HCT116 (cell line): Measurements from ENCODE around the gene ATP6V1A. TPM values are rescaled to one million over a fixed set of nuclear protein-coding genes. Genes with fewer than 3 reads are reported as not detected.

ENCODE experiments used
- ATAC-seq: fragments of 200-7000 bp; cut with Tn5 transposase; 2 replicates; pipeline ENCODE4 v1.9.1; 2020; ENCODE audit warnings: mild to moderate bottlenecking, moderate library complexity
- BruUV-seq: library from RNA; stranded (reverse); fragments of 400-500 nt; replicated peaks from 2 replicates; lab custom pipeline; 2021; lab: Mats Ljungman, UMichigan
- CTCF ChIA-PET: fragments of 300-600 bp; sonication (Branson Sonifier 250); formaldehyde crosslinking; loops from one replicate; lab custom pipeline; 2021; ENCODE audit warnings: antibody characterized with exemption; lab: Charles Lee
- POLR2A ChIA-PET: fragments of 300-600, 350-600 bp; sonication (Branson Sonifier 250); formaldehyde crosslinking; loops from one replicate; lab custom pipeline; 2021; ENCODE audit warnings: antibody characterized with exemption; lab: Charles Lee
- RAD21 ChIA-PET, 2 experiments: fragments of 300-600 bp; sonication (Branson Sonifier 250); formaldehyde crosslinking; loops; one replicate each; lab custom pipeline; 2023; ENCODE audit warnings: low total read pairs in 2 of 2; ENCODE audit not compliant: uncharacterized antibody in 2 of 2, unreplicated experiment in 2 of 2, low non-redundant PET in 1 of 2; lab: Charles Lee
- DNase-seq: peaks from one replicate; pipeline ENCODE4 v3.0.0-alpha.2; 2010; ENCODE audit warnings: low read depth, low spot score
- H2AFZ ChIP-seq: fragments of 200-600 bp; shearing (Covaris generic), sonication (generic); 2 replicates; pipeline ENCODE4 v1.6.1; 2017; ENCODE audit warnings: low read depth, mixed run types, mixed read lengths, antibody characterized with exemption, low read length; ENCODE audit not compliant: poor library complexity, severe bottlenecking
- H3K27ac ChIP-seq: 2 replicates; pipeline ENCODE4 v1.5.1; 2012; ENCODE audit warnings: low read depth, low read length
- H3K27me3 ChIP-seq: fragments of 200-600 bp; sonication (generic); 2 replicates; pipeline ENCODE4 v1.6.1; 2016; ENCODE audit warnings: mixed run types, low read length, mixed read lengths; ENCODE audit not compliant: insufficient read depth
- H3K36me3 ChIP-seq, 2 experiments: fragments of 200-500 bp in 1 of 2; fragments of 200-600 bp in 1 of 2; sonication (Bioruptor generic) in 1 of 2; sonication (generic) in 1 of 2; 2 replicates each; pipeline versions ENCODE4 v1.5.1 to v1.6.1; 2014 to 2016; ENCODE audit warnings: low read length in 2 of 2, inconsistent platforms in 1 of 2, mixed read lengths in 1 of 2, mixed run types in 1 of 2; ENCODE audit not compliant: insufficient read depth in 2 of 2, control insufficient read depth in 1 of 2
- H3K4me1 ChIP-seq, 2 experiments: fragments of 200-600 bp in 1 of 2; sonication (generic) in 1 of 2; 2 replicates each; pipeline versions ENCODE4 v1.5.1 to v1.6.1; 2012 to 2017; ENCODE audit warnings: low read length in 2 of 2, inconsistent platforms in 1 of 2, mild to moderate bottlenecking in 1 of 2, mixed read lengths in 1 of 2, mixed run types in 1 of 2, moderate library complexity in 1 of 2; ENCODE audit not compliant: insufficient read depth in 2 of 2, control insufficient read depth in 1 of 2
- H3K4me2 ChIP-seq: fragments of 200-600 bp; sonication (generic); 2 replicates; pipeline ENCODE4 v1.6.1; 2017; ENCODE audit warnings: mixed run types, low read length, mixed read lengths
- H3K4me3 ChIP-seq, 2 experiments: fragments of 200-600 bp in 1 of 2; sonication (generic) in 1 of 2; replicated peaks in 1 of 2; 2 replicates each; pipeline ENCODE4 v1.5.1; 2011 to 2016; ENCODE audit warnings: low read length in 2 of 2, control low read depth in 1 of 2, low read depth in 1 of 2, mild to moderate bottlenecking in 1 of 2, mixed read lengths in 1 of 2, mixed run types in 1 of 2
- H3K79me2 ChIP-seq: fragments of 200-600 bp; sonication (generic); 2 replicates; pipeline ENCODE4 v1.6.1; 2017; ENCODE audit warnings: mild to moderate bottlenecking, mixed run types, low read length, moderate library complexity, mixed read lengths; ENCODE audit not compliant: insufficient read depth
- H3K9ac ChIP-seq: fragments of 200-600 bp; sonication (generic); 2 replicates; pipeline ENCODE4 v1.6.1; 2016; ENCODE audit warnings: low read length, mixed read lengths
- H3K9me2 ChIP-seq: fragments of 200-600 bp; sonication (generic), shearing (Covaris generic); 2 replicates; pipeline ENCODE4 v1.6.1; 2017; ENCODE audit warnings: mixed run types, mild to moderate bottlenecking, moderate library complexity; ENCODE audit not compliant: insufficient read depth
- H3K9me3 ChIP-seq, 2 experiments: fragments of 200-500 bp in 1 of 2; fragments of 200-600 bp in 1 of 2; sonication (Bioruptor generic) in 1 of 2; sonication (generic) in 1 of 2; 2 replicates each; pipeline ENCODE4 v1.6.1; 2014 to 2017; ENCODE audit warnings: low read length in 2 of 2, mixed read lengths in 2 of 2, inconsistent platforms in 1 of 2, low read depth in 1 of 2, mild to moderate bottlenecking in 1 of 2, mixed run types in 1 of 2, moderate library complexity in 1 of 2; ENCODE audit not compliant: control insufficient read depth in 1 of 2, insufficient read depth in 1 of 2
- H4K20me1 ChIP-seq: fragments of 200-600 bp; sonication (generic), shearing (Covaris generic); 2 replicates; pipeline ENCODE4 v1.6.1; 2017; ENCODE audit warnings: mixed run types, mild to moderate bottlenecking, moderate library complexity; ENCODE audit not compliant: insufficient read depth
- CBX3 ChIP-seq: IDR thresholded peaks from 2 replicates; pipeline ENCODE4 v1.6.1; 2012; ENCODE audit warnings: low read depth
- CEBPB ChIP-seq: IDR thresholded peaks from 2 replicates; pipeline ENCODE4 v1.6.1; 2012; ENCODE audit warnings: low read depth
- EGR1 ChIP-seq: IDR thresholded peaks from 2 replicates; pipeline ENCODE4 v1.6.1; 2012; ENCODE audit warnings: low read depth
- ELF1 ChIP-seq: IDR thresholded peaks from 2 replicates; pipeline ENCODE4 v1.6.1; 2012; ENCODE audit warnings: low read depth, borderline replicate concordance
- EZH2 ChIP-seq: fragments of 200-600 bp; sonication (generic); IDR thresholded peaks from 2 replicates; pipeline ENCODE4 v1.6.1; 2017; ENCODE audit warnings: antibody characterized with exemption, mixed run types
- EZH2phosphoT487 ChIP-seq: fragments of 200-600 bp; IDR thresholded peaks from 2 replicates; pipeline ENCODE4 v1.6.1; 2018; ENCODE audit warnings: antibody characterized with exemption, borderline replicate concordance
- JUND ChIP-seq: IDR thresholded peaks from 2 replicates; pipeline ENCODE4 v1.6.1; 2012
- POLR2A ChIP-seq: IDR thresholded peaks from 2 replicates; pipeline ENCODE4 v1.7.0; 2011; ENCODE audit warnings: borderline replicate concordance; ENCODE audit not compliant: insufficient read depth, insufficient read length; ENCODE audit errors: extremely low read depth
- RAD21 ChIP-seq: IDR thresholded peaks from 2 replicates; pipeline ENCODE4 v1.6.1; 2012; ENCODE audit warnings: low read depth, mild to moderate bottlenecking
- SIN3A ChIP-seq: IDR thresholded peaks from 2 replicates; pipeline ENCODE4 v1.6.1; 2012; ENCODE audit warnings: low read depth
- SP1 ChIP-seq: IDR thresholded peaks from 2 replicates; pipeline ENCODE4 v1.6.1; 2012; ENCODE audit warnings: low read depth
- SRF ChIP-seq: IDR thresholded peaks from 2 replicates; pipeline ENCODE4 v1.6.1; 2012; ENCODE audit warnings: low read depth
- TCF7L2 ChIP-seq: IDR thresholded peaks from 2 replicates; pipeline ENCODE4 v1.7.0; 2011; ENCODE audit warnings: borderline replicate concordance, inconsistent platforms; ENCODE audit not compliant: insufficient read depth, insufficient read length; ENCODE audit errors: extremely low read depth
- YY1 ChIP-seq: IDR thresholded peaks from 2 replicates; pipeline ENCODE4 v1.6.1; 2011; ENCODE audit warnings: low read length, low read depth, moderate library complexity, mild to moderate bottlenecking; ENCODE audit not compliant: insufficient replicate concordance; ENCODE audit errors: extremely low read depth
- ZBTB33 ChIP-seq: IDR thresholded peaks from 2 replicates; pipeline ENCODE4 v1.6.1; 2011; ENCODE audit warnings: mild to moderate bottlenecking, low read length, moderate library complexity; ENCODE audit not compliant: insufficient replicate concordance; ENCODE audit errors: extremely low read depth
- ZFX ChIP-seq: fragments of 450-650 bp; IDR thresholded peaks from 2 replicates; pipeline ENCODE4 v1.6.1; 2017
- ZNF274 ChIP-seq: fragments of 200-500 bp; sonication (Bioruptor generic); IDR thresholded peaks from 2 replicates; pipeline ENCODE4 v1.6.1; 2014; ENCODE audit warnings: mild to moderate bottlenecking, low read depth, low read length, inconsistent platforms
- intact Hi-C: fragments of 100-400 bp; cut with micrococcal nuclease; formaldehyde crosslinking; loops from 2 replicates; pipeline ENCODE4 v1.10.0; 2022
- total RNA-seq: library from RNA; stranded (reverse); gene quantifications from one replicate; pipeline ENCODE4 v1.2.1, GENCODE V29; 2021; ENCODE audit not compliant: unreplicated experiment
- TF ChIP-seq, protein P1 (sequence below): IDR thresholded peaks from 2 replicates; pipeline ENCODE4 v1.6.1; 2012
- TF ChIP-seq, protein P2 (sequence below): IDR thresholded peaks from 2 replicates; pipeline ENCODE4 v1.6.1; 2012; ENCODE audit warnings: low read depth

Gene ATP6V1A
- total RNA-seq, 1 experiment from 2014 or later, result 54.7 TPM

GRCh38 chr3:113794526-113794925, 47.7 kb downstream of the ATP6V1A start:
- Histone ChIP-seq H3K27me3 (no peaks in the 10 kb centered on the region), H3K27ac (no peak overlapping the region), H3K9ac (no peak overlapping the region), H3K4me3 (no peak overlapping the region), H4K20me1 (0 out of 2 replicates have a peak, but pooled peaks cover 3% of the 10 kb centered on the region), H3K79me2 (no peaks in the 10 kb centered on the region), H3K36me3 (peaks cover 0 to 13% of the 10 kb centered on the region in 2 experiments; a peak in 2 of 4 replicates), H3K9me2 (no peaks in the 10 kb centered on the region), H2AFZ (no peak overlapping the region), H3K9me3 (no peaks in the 10 kb centered on the region), H3K4me2 (no peak overlapping the region), H3K4me1 (no peaks in the 10 kb centered on the region)
- POLR2A ChIA-PET, result interaction anchor here (0.6 kb wide), 1 partner anchor 779 kb away, joined by 3 read pairs; no protein-coding TSS in a partner anchor
- CTCF ChIA-PET, result no interaction called here
- DNase-seq (no peak), ATAC-seq (no peak)
- no peak for TF ChIP-seq SIN3A
- TF ChIP-seq CBX3, result no peak
- TF ChIP-seq YY1, result no peak
- TF ChIP-seq EZH2phosphoT487, result no peak
- no peak for TF ChIP-seq RAD21
- no peak for TF ChIP-seq POLR2A
- TF ChIP-seq SRF, result no peak
- TF ChIP-seq JUND, result no peak
- TF ChIP-seq ZNF274, result no peak
- no peak for TF ChIP-seq CEBPB
- TF ChIP-seq ZBTB33, result no peak
- no peak for TF ChIP-seq EGR1
- TF ChIP-seq SP1, result no peak
- TF ChIP-seq, protein P1, sequence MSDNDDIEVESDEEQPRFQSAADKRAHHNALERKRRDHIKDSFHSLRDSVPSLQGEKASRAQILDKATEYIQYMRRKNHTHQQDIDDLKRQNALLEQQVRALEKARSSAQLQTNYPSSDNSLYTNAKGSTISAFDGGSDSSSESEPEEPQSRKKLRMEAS, result no peak
- TF ChIP-seq, protein P2, sequence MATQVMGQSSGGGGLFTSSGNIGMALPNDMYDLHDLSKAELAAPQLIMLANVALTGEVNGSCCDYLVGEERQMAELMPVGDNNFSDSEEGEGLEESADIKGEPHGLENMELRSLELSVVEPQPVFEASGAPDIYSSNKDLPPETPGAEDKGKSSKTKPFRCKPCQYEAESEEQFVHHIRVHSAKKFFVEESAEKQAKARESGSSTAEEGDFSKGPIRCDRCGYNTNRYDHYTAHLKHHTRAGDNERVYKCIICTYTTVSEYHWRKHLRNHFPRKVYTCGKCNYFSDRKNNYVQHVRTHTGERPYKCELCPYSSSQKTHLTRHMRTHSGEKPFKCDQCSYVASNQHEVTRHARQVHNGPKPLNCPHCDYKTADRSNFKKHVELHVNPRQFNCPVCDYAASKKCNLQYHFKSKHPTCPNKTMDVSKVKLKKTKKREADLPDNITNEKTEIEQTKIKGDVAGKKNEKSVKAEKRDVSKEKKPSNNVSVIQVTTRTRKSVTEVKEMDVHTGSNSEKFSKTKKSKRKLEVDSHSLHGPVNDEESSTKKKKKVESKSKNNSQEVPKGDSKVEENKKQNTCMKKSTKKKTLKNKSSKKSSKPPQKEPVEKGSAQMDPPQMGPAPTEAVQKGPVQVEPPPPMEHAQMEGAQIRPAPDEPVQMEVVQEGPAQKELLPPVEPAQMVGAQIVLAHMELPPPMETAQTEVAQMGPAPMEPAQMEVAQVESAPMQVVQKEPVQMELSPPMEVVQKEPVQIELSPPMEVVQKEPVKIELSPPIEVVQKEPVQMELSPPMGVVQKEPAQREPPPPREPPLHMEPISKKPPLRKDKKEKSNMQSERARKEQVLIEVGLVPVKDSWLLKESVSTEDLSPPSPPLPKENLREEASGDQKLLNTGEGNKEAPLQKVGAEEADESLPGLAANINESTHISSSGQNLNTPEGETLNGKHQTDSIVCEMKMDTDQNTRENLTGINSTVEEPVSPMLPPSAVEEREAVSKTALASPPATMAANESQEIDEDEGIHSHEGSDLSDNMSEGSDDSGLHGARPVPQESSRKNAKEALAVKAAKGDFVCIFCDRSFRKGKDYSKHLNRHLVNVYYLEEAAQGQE, result no peak
- no peak for TF ChIP-seq ELF1
- no peak for TF ChIP-seq TCF7L2
- no peak for TF ChIP-seq ZFX
- no peak for TF ChIP-seq EZH2
- BruUV-seq, result no TSS peak
- intact Hi-C loops, result no loop called here
- RAD21 ChIA-PET, result no interaction called here
